ENCODE data around the gene COL9A3. TPM values are rescaled to one million over a fixed set of nuclear protein-coding genes. Genes with fewer than 3 reads are reported as not detected.

COL9A3 gene
- total RNA-seq, 1 donor from 2014 or later: 8.9 TPM

- Mint-ChIP-seq H3K27me3 (ENCODE audit: low read depth) (no peaks in the 10 kb centered on the region), H3K4me3 (ENCODE audit: unreplicated experiment) (peak overlapping the region; percentile 81), H3K9me3 (ENCODE audit: low read depth) (no peaks in the 10 kb centered on the region), H3K36me3 (ENCODE audit: low read depth) (peaks cover 7% of the 10 kb centered on the region), H3K27ac (ENCODE audit: unreplicated experiment) (no peak overlapping the region), H3K4me1 (ENCODE audit: low read depth) (peaks cover 21% of the 10 kb centered on the region)
- no peak for DNase-seq (ENCODE audit: low spot score)
- TF ChIP-seq, protein P1, sequence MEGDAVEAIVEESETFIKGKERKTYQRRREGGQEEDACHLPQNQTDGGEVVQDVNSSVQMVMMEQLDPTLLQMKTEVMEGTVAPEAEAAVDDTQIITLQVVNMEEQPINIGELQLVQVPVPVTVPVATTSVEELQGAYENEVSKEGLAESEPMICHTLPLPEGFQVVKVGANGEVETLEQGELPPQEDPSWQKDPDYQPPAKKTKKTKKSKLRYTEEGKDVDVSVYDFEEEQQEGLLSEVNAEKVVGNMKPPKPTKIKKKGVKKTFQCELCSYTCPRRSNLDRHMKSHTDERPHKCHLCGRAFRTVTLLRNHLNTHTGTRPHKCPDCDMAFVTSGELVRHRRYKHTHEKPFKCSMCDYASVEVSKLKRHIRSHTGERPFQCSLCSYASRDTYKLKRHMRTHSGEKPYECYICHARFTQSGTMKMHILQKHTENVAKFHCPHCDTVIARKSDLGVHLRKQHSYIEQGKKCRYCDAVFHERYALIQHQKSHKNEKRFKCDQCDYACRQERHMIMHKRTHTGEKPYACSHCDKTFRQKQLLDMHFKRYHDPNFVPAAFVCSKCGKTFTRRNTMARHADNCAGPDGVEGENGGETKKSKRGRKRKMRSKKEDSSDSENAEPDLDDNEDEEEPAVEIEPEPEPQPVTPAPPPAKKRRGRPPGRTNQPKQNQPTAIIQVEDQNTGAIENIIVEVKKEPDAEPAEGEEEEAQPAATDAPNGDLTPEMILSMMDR (IDR thresholded peaks at IDR 0.05): no peak
These were observed 10.3 kb upstream of the COL9A3 start for GRCh38 chr20:62806383-62807050.

DNA sequence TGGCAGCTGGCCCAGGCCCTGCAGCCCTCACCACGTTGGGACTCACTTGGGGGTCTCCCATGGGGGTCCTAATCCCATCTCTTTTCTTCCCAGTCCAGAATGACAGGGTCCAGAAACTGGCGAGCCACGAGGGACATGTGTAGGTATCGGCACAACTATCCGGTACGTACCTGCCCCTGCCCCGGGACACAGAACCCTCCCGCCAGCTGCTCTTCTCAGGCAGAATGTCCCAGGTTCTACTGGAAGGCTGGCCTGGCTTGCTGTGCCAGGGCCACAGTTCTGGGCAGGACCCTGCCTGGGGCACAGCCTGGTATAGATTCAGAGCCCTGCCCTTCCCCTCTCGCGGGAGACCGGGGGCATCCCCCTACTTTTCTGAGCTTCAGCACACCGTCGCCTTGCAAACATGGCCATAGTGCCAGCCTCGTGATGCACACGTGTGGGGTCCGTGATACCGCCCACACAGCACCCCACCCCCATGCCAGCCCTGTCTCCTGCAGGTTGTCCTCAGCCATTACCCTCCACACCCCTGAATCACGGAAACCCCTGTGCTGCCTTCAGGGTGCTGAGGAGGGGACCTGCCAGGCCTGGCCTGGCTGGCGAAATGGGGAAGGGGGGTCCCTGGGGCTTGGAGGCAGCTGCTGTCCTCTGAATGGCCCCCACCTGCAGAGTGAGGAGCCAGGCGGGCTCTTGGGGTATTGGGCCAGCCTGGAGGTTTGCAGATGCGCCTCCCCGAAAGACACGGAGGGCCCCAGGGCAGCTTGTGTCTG lies 9.2 kb upstream of the COL9A3 start:
- Mint-ChIP-seq H3K27ac (ENCODE audit: unreplicated experiment) (no peak overlapping the region), H3K36me3 (ENCODE audit: low read depth) (peaks cover 12% of the 10 kb centered on the region)

GRCh38 chr20:62808211-62808865 lies 8.5 kb upstream of the COL9A3 start:
- H3K4me3 Mint-ChIP-seq (ENCODE audit: unreplicated experiment): no peak overlapping the region
- no peaks in the 10 kb centered on the region for H3K9me3 Mint-ChIP-seq (ENCODE audit: low read depth)
- H3K27ac Mint-ChIP-seq (ENCODE audit: unreplicated experiment): no peak overlapping the region

More for the DNA sequence above, 9.2 kb upstream of the COL9A3 start:
- no peak for DNase-seq (ENCODE audit: low spot score)
- Mint-ChIP-seq H3K27me3 (ENCODE audit: low read depth) (no peaks in the 10 kb centered on the region), H3K4me3 (ENCODE audit: unreplicated experiment) (no peak overlapping the region), H3K9me3 (ENCODE audit: low read depth) (no peaks in the 10 kb centered on the region), H3K4me1 (ENCODE audit: low read depth) (peaks cover 21% of the 10 kb centered on the region)
- TF ChIP-seq, protein P1 (IDR thresholded peaks at IDR 0.05): no peak

DNA sequence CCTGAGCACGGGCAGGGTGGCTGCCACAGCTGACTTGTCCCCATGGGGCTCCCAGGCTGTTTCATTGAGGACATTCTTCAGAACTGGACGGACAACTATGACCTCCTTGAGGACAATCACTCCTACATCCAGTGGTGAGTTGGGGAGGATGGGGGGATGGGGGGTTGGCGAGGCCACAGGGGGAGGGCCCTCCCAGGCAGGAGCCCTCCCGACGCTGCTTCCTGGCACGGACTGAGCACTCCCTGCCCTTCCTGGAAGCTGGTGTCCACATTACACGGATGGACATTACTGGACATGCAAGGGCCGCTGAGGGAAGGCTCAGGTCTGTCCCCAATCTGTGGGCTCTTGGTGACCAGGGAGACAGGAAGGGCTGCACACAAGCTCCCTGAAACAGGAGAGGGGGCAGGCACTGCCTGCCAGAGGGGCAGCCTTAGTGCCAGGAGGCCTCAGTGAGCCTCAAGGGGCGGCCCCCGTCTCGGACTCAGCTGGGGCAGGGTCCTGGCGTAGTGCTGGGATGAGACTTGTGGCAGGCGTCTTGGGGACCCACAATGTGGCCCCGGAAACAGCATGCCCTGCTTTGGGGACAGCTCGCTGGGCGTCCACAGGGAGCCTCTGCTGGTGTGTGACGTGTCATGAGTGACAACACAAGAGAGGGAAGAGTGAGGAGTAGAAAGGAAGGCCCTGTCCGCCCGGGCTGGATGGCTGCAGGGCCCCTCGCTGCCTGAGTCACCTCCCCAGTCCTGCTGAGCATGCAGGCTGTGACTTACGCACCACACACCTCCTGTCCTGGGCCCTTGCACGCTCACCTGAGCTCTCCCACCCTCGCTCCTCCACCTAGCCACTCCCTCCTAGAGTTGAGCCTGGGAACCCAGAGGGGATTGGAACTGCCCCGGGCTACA lies 7.1 kb upstream of the COL9A3 start:
- H3K27me3 Mint-ChIP-seq (ENCODE audit: low read depth): no peaks in the 10 kb centered on the region
- no peaks in the 10 kb centered on the region for H3K9me3 Mint-ChIP-seq (ENCODE audit: low read depth)
- H3K4me1 Mint-ChIP-seq (ENCODE audit: low read depth): peaks cover 16% of the 10 kb centered on the region
- H3K36me3 Mint-ChIP-seq (ENCODE audit: low read depth): peaks cover 14% of the 10 kb centered on the region
- H3K4me3 Mint-ChIP-seq (ENCODE audit: unreplicated experiment): no peak overlapping the region
- DNase-seq (ENCODE audit: low spot score): no peak
- H3K27ac Mint-ChIP-seq (ENCODE audit: unreplicated experiment): no peak overlapping the region
- TF ChIP-seq, protein P1 (IDR thresholded peaks at IDR 0.05): no peak

More at GRCh38 chr20:62808211-62808865, 8.5 kb upstream of the COL9A3 start:
- no peak for DNase-seq (ENCODE audit: low spot score)
- H3K4me1 Mint-ChIP-seq (ENCODE audit: low read depth): peaks cover 21% of the 10 kb centered on the region
- H3K36me3 Mint-ChIP-seq (ENCODE audit: low read depth): peaks cover 14% of the 10 kb centered on the region
- TF ChIP-seq, protein P1 (IDR thresholded peaks at IDR 0.05): peak; percentile 94
- no peaks in the 10 kb centered on the region for H3K27me3 Mint-ChIP-seq (ENCODE audit: low read depth)

Measured in chondrocyte (in vitro differentiated cells).